Osteocyte (in vitro differentiated cells): Measurements from ENCODE around the gene SH3GL2. TPM values are rescaled to one million over a fixed set of nuclear protein-coding genes. Genes with fewer than 3 reads are reported as not detected.
A peak's percentile ranks its signal among the peaks of the same experiment; 100 is the strongest.

ENCODE experiments used
- DNase-seq: peaks from one replicate; pipeline ENCODE4 v3.0.0; 2021; ENCODE audit warnings: mixed read lengths; ENCODE audit not compliant: unreplicated experiment; ENCODE audit errors: extremely low spot score
- H3K27ac Mint-ChIP-seq: one replicate; pipeline ENCODE4 v1.8.0; 2021; ENCODE audit warnings: mild to moderate bottlenecking, mixed read lengths; ENCODE audit not compliant: unreplicated experiment
- H3K27me3 Mint-ChIP-seq: one replicate; pipeline ENCODE4 v1.8.0; 2021; ENCODE audit warnings: mixed read lengths; ENCODE audit not compliant: unreplicated experiment
- H3K36me3 Mint-ChIP-seq: one replicate; pipeline ENCODE4 v1.8.0; 2021; ENCODE audit warnings: mixed read lengths; ENCODE audit not compliant: unreplicated experiment
- H3K4me1 Mint-ChIP-seq: one replicate; pipeline ENCODE4 v1.8.0; 2021; ENCODE audit warnings: mixed read lengths; ENCODE audit not compliant: unreplicated experiment
- H3K4me3 Mint-ChIP-seq: one replicate; pipeline ENCODE4 v1.8.0; 2021; ENCODE audit warnings: mild to moderate bottlenecking, moderate library complexity, mixed read lengths; ENCODE audit not compliant: unreplicated experiment
- H3K9me3 Mint-ChIP-seq: one replicate; pipeline ENCODE4 v1.8.0; 2021; ENCODE audit warnings: mixed read lengths; ENCODE audit not compliant: unreplicated experiment
- CTCF ChIP-seq: fragments of 200-600 bp; sonication (generic); IDR thresholded peaks from 2 replicates; pipeline ENCODE4 v1.5.0; 2021; ENCODE audit warnings: antibody characterized with exemption, mild to moderate bottlenecking, moderate library complexity
- total RNA-seq: library from RNA; stranded (reverse); gene quantifications from 2 replicates; pipeline ENCODE4 v1.2.1, GENCODE V29; 2021

SH3GL2 gene
- total RNA-seq, 1 donor from 2014 or later = 0.16 TPM

GRCh38 chr9:17783227-17783626 is 204.4 kb downstream of the SH3GL2 start:
- peaks cover 47% of the 10 kb centered on the region for H3K27me3 Mint-ChIP-seq
- H3K9me3 Mint-ChIP-seq = no peaks in the 10 kb centered on the region
- no peaks in the 10 kb centered on the region for H3K4me1 Mint-ChIP-seq
- no peak overlapping the region for H3K27ac Mint-ChIP-seq
- no peaks in the 10 kb centered on the region for H3K36me3 Mint-ChIP-seq
- H3K4me3 Mint-ChIP-seq = no peak overlapping the region
- TF ChIP-seq CTCF = no peak
- no peak for DNase-seq

GRCh38 chr9:17789316-17789715 is 210.4 kb downstream of the SH3GL2 start:
- peaks cover 67% of the 10 kb centered on the region for H3K27me3 Mint-ChIP-seq
- no peak overlapping the region for H3K4me3 Mint-ChIP-seq
- H3K36me3 Mint-ChIP-seq = no peaks in the 10 kb centered on the region
- TF ChIP-seq CTCF = no peak
- H3K9me3 Mint-ChIP-seq = no peaks in the 10 kb centered on the region
- no peaks in the 10 kb centered on the region for H3K4me1 Mint-ChIP-seq
- H3K27ac Mint-ChIP-seq = no peak overlapping the region
- DNase-seq = no peak

GRCh38 chr9:17793713-17794622 is 215.1 kb downstream of the SH3GL2 start:
- Mint-ChIP-seq H3K27ac (no peak overlapping the region), H3K9me3 (no peaks in the 10 kb centered on the region), H3K36me3 (no peaks in the 10 kb centered on the region), H3K27me3 (peaks cover 67% of the 10 kb centered on the region), H3K4me1 (no peaks in the 10 kb centered on the region), H3K4me3 (no peak overlapping the region)
- peak; percentile 33 for TF ChIP-seq CTCF
- DNase-seq = no peak

- Mint-ChIP-seq H3K4me3 (no peak overlapping the region), H3K4me1 (no peaks in the 10 kb centered on the region), H3K27me3 (peaks cover 65% of the 10 kb centered on the region), H3K27ac (no peak overlapping the region), H3K36me3 (no peaks in the 10 kb centered on the region), H3K9me3 (no peaks in the 10 kb centered on the region)
- DNase-seq = no peak
- no peak for TF ChIP-seq CTCF
Observed at GRCh38 chr9:17795744-17796143, 216.9 kb downstream of the SH3GL2 start.

GRCh38 chr9:17799369-17799768 is 220.5 kb downstream of the SH3GL2 start:
- Mint-ChIP-seq H3K4me3 (no peak overlapping the region), H3K9me3 (no peaks in the 10 kb centered on the region), H3K4me1 (no peaks in the 10 kb centered on the region), H3K27me3 (peaks cover 56% of the 10 kb centered on the region), H3K36me3 (no peaks in the 10 kb centered on the region), H3K27ac (no peak overlapping the region)
- DNase-seq = no peak
- TF ChIP-seq CTCF = no peak
